ENCODE data around the gene RBM19.

The RBM19 gene

DNA sequence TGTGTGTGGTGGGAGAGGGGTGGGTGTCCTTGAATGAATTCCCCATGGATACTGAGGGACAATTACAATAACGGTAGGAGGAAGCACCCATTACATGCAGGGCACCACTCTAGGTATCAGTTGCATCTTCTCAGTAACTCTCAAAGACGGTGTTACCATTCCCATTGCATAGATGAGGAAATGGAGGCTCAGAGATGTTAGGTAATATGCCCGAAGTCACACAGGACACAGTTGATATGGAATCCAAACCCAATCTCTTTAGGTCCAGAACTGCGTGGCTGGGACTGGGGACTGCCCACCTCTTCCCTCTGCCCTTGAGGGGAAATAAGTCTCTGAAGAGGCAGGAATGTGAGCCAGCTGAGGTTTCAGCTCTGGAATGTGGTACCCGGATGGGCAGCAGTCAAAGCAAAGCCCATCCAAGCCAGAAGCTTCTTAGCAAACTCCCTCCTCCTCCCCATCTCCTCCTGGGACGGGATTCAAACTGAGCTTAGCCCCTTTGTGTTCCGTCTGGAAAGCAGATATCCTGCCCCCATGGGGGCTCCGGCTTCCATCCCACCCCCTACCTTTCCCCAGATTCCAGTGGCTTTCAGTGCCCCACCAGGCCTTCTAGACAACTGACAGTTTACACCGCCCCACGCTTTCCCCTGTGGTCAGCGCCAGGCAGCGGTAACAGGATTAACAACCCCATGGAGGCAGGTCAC lies 187.5 kb downstream of the RBM19 start:
- no peak for TF ChIP-seq ARNT (IDR thresholded peaks at IDR 0.05)
- TF ChIP-seq ZNF384 (IDR thresholded peaks at IDR 0.05) = no peak
- no peak for TF ChIP-seq HDGF (IDR thresholded peaks at IDR 0.05; ENCODE audit: borderline replicate concordance)
- TF ChIP-seq LEF1 (IDR thresholded peaks at IDR 0.05; ENCODE audit: borderline replicate concordance) = no peak
- no peak for TF ChIP-seq SUZ12 (IDR thresholded peaks at IDR 0.05)
- no peak for TF ChIP-seq ELF4 (IDR thresholded peaks at IDR 0.05)
- TF ChIP-seq CTBP1 (IDR thresholded peaks at IDR 0.05; ENCODE audit: borderline replicate concordance) = no peak
- no peak for TF ChIP-seq BHLHE40 (IDR thresholded peaks at IDR 0.05; ENCODE audit: borderline replicate concordance)
- no peak for TF ChIP-seq FOXK2 (IDR thresholded peaks at IDR 0.05)
- TF ChIP-seq FOXM1 (IDR thresholded peaks at IDR 0.05; ENCODE audit: borderline replicate concordance) = no peak
- TF ChIP-seq TARDBP (IDR thresholded peaks at IDR 0.05) = no peak
- no peak for TF ChIP-seq FOXA1 (IDR thresholded peaks at IDR 0.05)
- no peak for TF ChIP-seq SP1 (IDR thresholded peaks at IDR 0.05)
- TF ChIP-seq, protein P1, sequence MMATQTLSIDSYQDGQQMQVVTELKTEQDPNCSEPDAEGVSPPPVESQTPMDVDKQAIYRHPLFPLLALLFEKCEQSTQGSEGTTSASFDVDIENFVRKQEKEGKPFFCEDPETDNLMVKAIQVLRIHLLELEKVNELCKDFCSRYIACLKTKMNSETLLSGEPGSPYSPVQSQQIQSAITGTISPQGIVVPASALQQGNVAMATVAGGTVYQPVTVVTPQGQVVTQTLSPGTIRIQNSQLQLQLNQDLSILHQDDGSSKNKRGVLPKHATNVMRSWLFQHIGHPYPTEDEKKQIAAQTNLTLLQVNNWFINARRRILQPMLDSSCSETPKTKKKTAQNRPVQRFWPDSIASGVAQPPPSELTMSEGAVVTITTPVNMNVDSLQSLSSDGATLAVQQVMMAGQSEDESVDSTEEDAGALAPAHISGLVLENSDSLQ (IDR thresholded peaks at IDR 0.05) = no peak
- TF ChIP-seq NFRKB (IDR thresholded peaks at IDR 0.05) = no peak
- TF ChIP-seq L3MBTL2 (conservative IDR thresholded peaks at IDR 0.05) = no peak
- POLR2A ChIA-PET = no interaction called here
- CTCF ChIA-PET = no interaction called here
- DNase-seq (ENCODE audit: extremely low spot score) = no peak

- ChIA-PET CTCF (no interaction called here), POLR2A (no interaction called here)
- no peak for DNase-seq (ENCODE audit: extremely low spot score)
- no peak for TF ChIP-seq FOXK2 (IDR thresholded peaks at IDR 0.05)
- TF ChIP-seq LEF1 (IDR thresholded peaks at IDR 0.05; ENCODE audit: borderline replicate concordance) = no peak
- no peak for TF ChIP-seq TARDBP (IDR thresholded peaks at IDR 0.05)
- no peak for TF ChIP-seq FOXM1 (IDR thresholded peaks at IDR 0.05; ENCODE audit: borderline replicate concordance)
- no peak for TF ChIP-seq ELF4 (IDR thresholded peaks at IDR 0.05)
- TF ChIP-seq ZNF384 (IDR thresholded peaks at IDR 0.05) = no peak
- no peak for TF ChIP-seq L3MBTL2 (conservative IDR thresholded peaks at IDR 0.05)
- no peak for TF ChIP-seq BHLHE40 (IDR thresholded peaks at IDR 0.05; ENCODE audit: borderline replicate concordance)
- no peak for TF ChIP-seq ARNT (IDR thresholded peaks at IDR 0.05)
- TF ChIP-seq, protein P1 (IDR thresholded peaks at IDR 0.05) = no peak
- TF ChIP-seq NFRKB (IDR thresholded peaks at IDR 0.05) = no peak
- TF ChIP-seq CTBP1 (IDR thresholded peaks at IDR 0.05; ENCODE audit: borderline replicate concordance) = no peak
- TF ChIP-seq FOXA1 (IDR thresholded peaks at IDR 0.05) = no peak
These were observed 188.4 kb downstream of the RBM19 start for GRCh38 chr12:113777751-113778150.

- ChIA-PET CTCF (no interaction called here), POLR2A (no interaction called here)
- DNase-seq (ENCODE audit: extremely low spot score) = no peak
- TF ChIP-seq L3MBTL2 (conservative IDR thresholded peaks at IDR 0.05) = no peak
These were observed 189.6 kb downstream of the RBM19 start for GRCh38 chr12:113776536-113776935.

DNA sequence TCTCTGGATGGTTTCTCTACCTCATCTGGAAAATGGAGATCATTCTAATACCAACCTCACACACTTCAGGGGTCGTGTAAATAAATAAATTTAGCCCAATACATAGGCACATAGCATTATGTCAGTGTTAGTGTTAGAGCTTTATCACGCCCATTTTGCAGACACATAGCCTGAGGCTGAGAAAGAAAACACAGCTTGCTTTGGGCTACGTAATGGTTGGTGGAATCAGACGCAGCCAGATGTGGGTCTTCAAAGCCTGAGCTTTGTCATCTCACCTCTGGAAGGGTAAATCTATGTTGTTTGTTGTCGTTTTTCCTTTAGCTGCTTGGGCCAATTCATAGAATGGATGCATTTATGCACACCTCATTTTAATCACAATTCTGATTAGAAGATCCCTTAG lies 191.6 kb downstream of the RBM19 start:
- no peak for TF ChIP-seq ZNF384 (IDR thresholded peaks at IDR 0.05)
- no peak for TF ChIP-seq BHLHE40 (IDR thresholded peaks at IDR 0.05; ENCODE audit: borderline replicate concordance)
- TF ChIP-seq HDGF (IDR thresholded peaks at IDR 0.05; ENCODE audit: borderline replicate concordance) = no peak
- no peak for TF ChIP-seq SP1 (IDR thresholded peaks at IDR 0.05)
- no peak for TF ChIP-seq FOXM1 (IDR thresholded peaks at IDR 0.05; ENCODE audit: borderline replicate concordance)
- TF ChIP-seq FOXK2 (IDR thresholded peaks at IDR 0.05) = no peak
- TF ChIP-seq, protein P1 (IDR thresholded peaks at IDR 0.05) = no peak
- TF ChIP-seq LEF1 (IDR thresholded peaks at IDR 0.05; ENCODE audit: borderline replicate concordance) = no peak
- TF ChIP-seq ARNT (IDR thresholded peaks at IDR 0.05) = no peak
- TF ChIP-seq CTBP1 (IDR thresholded peaks at IDR 0.05; ENCODE audit: borderline replicate concordance) = no peak
- no peak for TF ChIP-seq NFRKB (IDR thresholded peaks at IDR 0.05)
- TF ChIP-seq L3MBTL2 (conservative IDR thresholded peaks at IDR 0.05) = no peak
- TF ChIP-seq TARDBP (IDR thresholded peaks at IDR 0.05) = no peak
- POLR2A ChIA-PET = no interaction called here
- DNase-seq (ENCODE audit: extremely low spot score) = no peak
- CTCF ChIA-PET = no interaction called here

- TF ChIP-seq ELF4 (IDR thresholded peaks at IDR 0.05) (no peak), SP1 (IDR thresholded peaks at IDR 0.05) (no peak), L3MBTL2 (conservative IDR thresholded peaks at IDR 0.05) (no peak), SUZ12 (IDR thresholded peaks at IDR 0.05) (no peak)
- ChIA-PET CTCF (no interaction called here), POLR2A (no interaction called here)
- no peak for DNase-seq (ENCODE audit: extremely low spot score)
These were observed 193.6 kb downstream of the RBM19 start for GRCh38 chr12:113772505-113773030.

DNA sequence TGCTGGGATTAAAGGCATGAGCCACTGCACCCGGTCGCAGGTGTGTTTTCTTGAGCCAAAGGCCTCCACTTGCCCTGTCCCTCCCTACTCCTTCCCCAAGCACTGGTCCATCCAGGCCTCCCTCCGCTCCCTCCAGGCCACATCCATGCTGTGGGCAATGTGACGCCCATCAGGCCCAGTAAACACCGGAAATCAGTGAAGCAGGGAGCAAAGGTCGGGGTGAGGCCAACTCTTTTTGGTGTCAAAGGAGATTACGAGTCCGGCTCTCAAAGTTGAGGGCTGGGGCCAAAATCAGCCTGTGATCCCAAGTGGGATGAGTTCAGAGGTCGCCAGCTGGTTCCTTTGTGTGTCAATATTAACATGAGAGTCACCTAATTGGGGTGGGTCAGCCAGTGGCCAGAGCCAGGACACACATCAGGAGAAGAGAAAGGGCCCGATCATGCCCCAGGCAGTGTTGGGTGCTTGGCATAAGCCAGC lies 195.7 kb downstream of the RBM19 start:
- DNase-seq (ENCODE audit: extremely low spot score) = no peak
- POLR2A ChIA-PET = no interaction called here
- CTCF ChIA-PET = no interaction called here
- TF ChIP-seq FOXA1 (IDR thresholded peaks at IDR 0.05) = no peak

DNA sequence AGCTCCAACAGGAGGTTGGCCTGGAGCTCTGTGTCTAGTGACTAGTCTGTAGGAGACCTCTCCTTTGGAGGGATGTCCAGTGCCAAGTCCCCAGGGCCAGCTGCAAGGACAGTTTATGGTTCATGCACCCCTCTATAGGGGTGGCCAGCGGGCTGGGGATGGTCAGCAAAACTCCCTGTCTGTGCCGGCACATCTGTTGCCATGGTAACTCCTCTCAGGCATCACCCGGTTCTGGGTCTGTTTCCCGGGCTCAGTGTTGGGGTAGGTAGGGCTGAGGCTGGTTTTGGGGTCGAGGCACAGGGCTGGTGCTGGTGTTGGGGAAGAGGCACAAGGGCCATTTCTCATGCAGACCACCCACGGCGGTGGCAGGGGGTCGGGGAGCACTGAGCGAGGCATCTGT lies 196.8 kb downstream of the RBM19 start:
- POLR2A ChIA-PET = no interaction called here
- TF ChIP-seq, protein P1 (IDR thresholded peaks at IDR 0.05) = no peak
- TF ChIP-seq CTBP1 (IDR thresholded peaks at IDR 0.05; ENCODE audit: borderline replicate concordance) = no peak
- no peak for TF ChIP-seq FOXM1 (IDR thresholded peaks at IDR 0.05; ENCODE audit: borderline replicate concordance)
- TF ChIP-seq SP1 (IDR thresholded peaks at IDR 0.05) = no peak
- no peak for TF ChIP-seq TARDBP (IDR thresholded peaks at IDR 0.05)
- no peak for TF ChIP-seq LEF1 (IDR thresholded peaks at IDR 0.05; ENCODE audit: borderline replicate concordance)
- no peak for TF ChIP-seq ELF4 (IDR thresholded peaks at IDR 0.05)
- no peak for TF ChIP-seq FOXA1 (IDR thresholded peaks at IDR 0.05)
- no peak for TF ChIP-seq HDGF (IDR thresholded peaks at IDR 0.05; ENCODE audit: borderline replicate concordance)
- TF ChIP-seq FOXK2 (IDR thresholded peaks at IDR 0.05) = no peak
- TF ChIP-seq BHLHE40 (IDR thresholded peaks at IDR 0.05; ENCODE audit: borderline replicate concordance) = no peak
- TF ChIP-seq L3MBTL2 (conservative IDR thresholded peaks at IDR 0.05) = no peak
- TF ChIP-seq ARNT (IDR thresholded peaks at IDR 0.05) = no peak
- TF ChIP-seq ZNF384 (IDR thresholded peaks at IDR 0.05) = no peak
- no peak for TF ChIP-seq NFRKB (IDR thresholded peaks at IDR 0.05)
- TF ChIP-seq SUZ12 (IDR thresholded peaks at IDR 0.05) = no peak
- DNase-seq (ENCODE audit: extremely low spot score) = no peak
- CTCF ChIA-PET = no interaction called here
